HPDE6-E6E7 (cell line): ENCODE measurements around the gene L3MBTL4.
"Not testable (repeated sequence)": the region's sequence is repeated elsewhere in the genome, so short reads cannot be mapped to it uniquely, and the experiment has no call there.

Experiments used
- DNase-seq: peaks from one replicate; pipeline ENCODE4 v3.0.0; 2011; ENCODE audit warnings: missing footprints; ENCODE audit errors: extremely low spot score

Gene L3MBTL4

GRCh38 chr18:6310714-6311113, 104.0 kb downstream of the L3MBTL4 start:
- no peak for DNase-seq

- no peak for DNase-seq
Observed at GRCh38 chr18:6297875-6298274, 116.8 kb downstream of the L3MBTL4 start.

GRCh38 chr18:6294148-6294784, 120.4 kb downstream of the L3MBTL4 start:
- no peak for DNase-seq

- no peak for DNase-seq
Observed at GRCh38 chr18:6289843-6290242, 124.9 kb downstream of the L3MBTL4 start.

- no peak for DNase-seq
Observed at GRCh38 chr18:6286585-6286984, 128.1 kb downstream of the L3MBTL4 start.

- no peak for DNase-seq
Observed at GRCh38 chr18:6284761-6285160, 129.9 kb downstream of the L3MBTL4 start.

GRCh38 chr18:6284300-6284699, 130.4 kb downstream of the L3MBTL4 start:
- no peak for DNase-seq

- no peak for DNase-seq
Observed at GRCh38 chr18:6281874-6282273, 132.8 kb downstream of the L3MBTL4 start.

GRCh38 chr18:6280211-6280743, 134.4 kb downstream of the L3MBTL4 start:
- DNase-seq, result no peak

GRCh38 chr18:6279308-6279707, 135.4 kb downstream of the L3MBTL4 start:
- DNase-seq, result no peak

- no peak for DNase-seq
Observed at GRCh38 chr18:6273423-6273822, 141.3 kb downstream of the L3MBTL4 start.

- not testable (repeated sequence) for DNase-seq
Observed at GRCh38 chr18:6272144-6272543, 142.6 kb downstream of the L3MBTL4 start.

GRCh38 chr18:6271585-6271984, 143.1 kb downstream of the L3MBTL4 start:
- no peak for DNase-seq

GRCh38 chr18:6270771-6271216, 143.9 kb downstream of the L3MBTL4 start:
- no peak for DNase-seq

- DNase-seq, result no peak
Observed at GRCh38 chr18:6269660-6270332, 144.9 kb downstream of the L3MBTL4 start.

GRCh38 chr18:6266212-6266611, 148.5 kb downstream of the L3MBTL4 start:
- DNase-seq, result no peak

GRCh38 chr18:6261938-6262337, 152.8 kb downstream of the L3MBTL4 start:
- DNase-seq, result no peak

- DNase-seq, result not testable (repeated sequence)
Observed at GRCh38 chr18:6259324-6259723, 155.4 kb downstream of the L3MBTL4 start.

- DNase-seq, result no peak
Observed at GRCh38 chr18:6257950-6258349, 156.8 kb downstream of the L3MBTL4 start.

GRCh38 chr18:6256521-6256920, 158.2 kb downstream of the L3MBTL4 start:
- DNase-seq, result no peak

GRCh38 chr18:6255886-6256285, 158.8 kb downstream of the L3MBTL4 start:
- DNase-seq, result no peak

GRCh38 chr18:6255116-6255705, 159.5 kb downstream of the L3MBTL4 start:
- DNase-seq, result no peak

- no peak for DNase-seq
Observed at GRCh38 chr18:6254456-6254855, 160.3 kb downstream of the L3MBTL4 start.
